ENCODE measurements around the gene ARPC1B. TPM values are rescaled to one million over a fixed set of nuclear protein-coding genes. Genes with fewer than 3 reads are reported as not detected.

The ARPC1B gene
- total and polyA plus RNA-seq, 9 of the 15 experiments (the other 6 are each of a cell fraction or from before 2014, with no cell fraction given), result 6.7 to 357 (median 211) TPM

DNA sequence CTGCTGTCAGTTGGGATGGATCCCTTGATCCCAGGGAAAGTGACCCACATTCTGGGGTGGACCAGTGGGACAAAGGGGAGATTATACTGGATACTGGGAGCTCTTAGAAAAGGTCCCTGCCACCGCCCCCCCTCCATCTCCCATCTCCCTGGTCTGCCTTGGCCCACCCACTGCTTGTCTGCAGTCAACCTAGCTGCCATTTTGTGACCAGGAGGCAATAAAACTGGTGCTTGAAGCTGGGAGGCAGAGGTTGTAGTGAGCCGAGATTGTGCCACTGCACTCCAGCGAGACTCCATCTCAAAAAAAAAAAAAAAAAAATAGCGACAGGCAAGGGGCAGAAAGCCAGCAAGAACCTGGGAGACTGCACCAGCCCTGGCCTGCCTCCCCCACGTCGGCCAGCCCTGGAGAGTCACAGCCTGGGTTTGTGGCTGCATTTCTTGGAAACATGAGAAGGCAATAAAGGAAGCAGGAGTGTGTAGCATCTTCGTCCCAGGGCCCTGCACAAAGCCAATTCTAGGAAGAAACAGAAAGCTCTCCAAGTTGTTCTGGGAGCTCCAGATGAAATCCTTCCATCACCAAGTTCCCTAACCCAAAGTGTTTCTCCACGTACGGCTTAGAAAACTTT, 4.7 kb upstream of the ARPC1B start (continued):
- TF ChIP-seq ZNF146 (CRISPR knock-in tag; IDR thresholded peaks at IDR 0.05; ENCODE audit: unreplicated experiment), result no peak
- TF ChIP-seq KDM2B (CRISPR knock-in tag; IDR thresholded peaks at IDR 0.05), result no peak
- peak in 1 of 2 experiments; percentile 25; a peak in 1 of 4 replicates for TF ChIP-seq ARNT (IDR thresholded peaks at IDR 0.05)
- no peak for TF ChIP-seq JUNB (CRISPR knock-in tag; conservative IDR thresholded peaks at IDR 0.05)
- TF ChIP-seq, protein P1, sequence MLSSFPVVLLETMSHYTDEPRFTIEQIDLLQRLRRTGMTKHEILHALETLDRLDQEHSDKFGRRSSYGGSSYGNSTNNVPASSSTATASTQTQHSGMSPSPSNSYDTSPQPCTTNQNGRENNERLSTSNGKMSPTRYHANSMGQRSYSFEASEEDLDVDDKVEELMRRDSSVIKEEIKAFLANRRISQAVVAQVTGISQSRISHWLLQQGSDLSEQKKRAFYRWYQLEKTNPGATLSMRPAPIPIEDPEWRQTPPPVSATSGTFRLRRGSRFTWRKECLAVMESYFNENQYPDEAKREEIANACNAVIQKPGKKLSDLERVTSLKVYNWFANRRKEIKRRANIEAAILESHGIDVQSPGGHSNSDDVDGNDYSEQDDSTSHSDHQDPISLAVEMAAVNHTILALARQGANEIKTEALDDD (IDR thresholded peaks at IDR 0.05), result no peak
- TF ChIP-seq KDM4B (IDR thresholded peaks at IDR 0.05; ENCODE audit: borderline replicate concordance in 2 of 2, low read depth in 1 of 2), result 0 out of 4 replicates have a peak, but pooled peaks of 1 of the 2 experiments have one; percentile 45
- TF ChIP-seq ZNF41 (CRISPR knock-in tag; conservative IDR thresholded peaks at IDR 0.05), result no peak
- TF ChIP-seq, protein P2, sequence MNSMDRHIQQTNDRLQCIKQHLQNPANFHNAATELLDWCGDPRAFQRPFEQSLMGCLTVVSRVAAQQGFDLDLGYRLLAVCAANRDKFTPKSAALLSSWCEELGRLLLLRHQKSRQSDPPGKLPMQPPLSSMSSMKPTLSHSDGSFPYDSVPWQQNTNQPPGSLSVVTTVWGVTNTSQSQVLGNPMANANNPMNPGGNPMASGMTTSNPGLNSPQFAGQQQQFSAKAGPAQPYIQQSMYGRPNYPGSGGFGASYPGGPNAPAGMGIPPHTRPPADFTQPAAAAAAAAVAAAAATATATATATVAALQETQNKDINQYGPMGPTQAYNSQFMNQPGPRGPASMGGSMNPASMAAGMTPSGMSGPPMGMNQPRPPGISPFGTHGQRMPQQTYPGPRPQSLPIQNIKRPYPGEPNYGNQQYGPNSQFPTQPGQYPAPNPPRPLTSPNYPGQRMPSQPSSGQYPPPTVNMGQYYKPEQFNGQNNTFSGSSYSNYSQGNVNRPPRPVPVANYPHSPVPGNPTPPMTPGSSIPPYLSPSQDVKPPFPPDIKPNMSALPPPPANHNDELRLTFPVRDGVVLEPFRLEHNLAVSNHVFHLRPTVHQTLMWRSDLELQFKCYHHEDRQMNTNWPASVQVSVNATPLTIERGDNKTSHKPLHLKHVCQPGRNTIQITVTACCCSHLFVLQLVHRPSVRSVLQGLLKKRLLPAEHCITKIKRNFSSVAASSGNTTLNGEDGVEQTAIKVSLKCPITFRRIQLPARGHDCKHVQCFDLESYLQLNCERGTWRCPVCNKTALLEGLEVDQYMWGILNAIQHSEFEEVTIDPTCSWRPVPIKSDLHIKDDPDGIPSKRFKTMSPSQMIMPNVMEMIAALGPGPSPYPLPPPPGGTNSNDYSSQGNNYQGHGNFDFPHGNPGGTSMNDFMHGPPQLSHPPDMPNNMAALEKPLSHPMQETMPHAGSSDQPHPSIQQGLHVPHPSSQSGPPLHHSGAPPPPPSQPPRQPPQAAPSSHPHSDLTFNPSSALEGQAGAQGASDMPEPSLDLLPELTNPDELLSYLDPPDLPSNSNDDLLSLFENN (IDR thresholded peaks at IDR 0.05; ENCODE audit: low read depth in 2 of 2, low read length in 2 of 2), result no peak
- no peak for TF ChIP-seq BCLAF1 (IDR thresholded peaks at IDR 0.05; ENCODE audit: borderline replicate concordance in 1 of 2, control insufficient read depth in 1 of 2, low read depth in 2 of 2, low read length in 1 of 2)
- TF ChIP-seq CLOCK (CRISPR knock-in tag; IDR thresholded peaks at IDR 0.05; ENCODE audit: borderline replicate concordance), result no peak
- peak; percentile 98 for TF ChIP-seq SMAD4 (CRISPR knock-in tag; conservative IDR thresholded peaks at IDR 0.05)
- no peak for TF ChIP-seq PPARD (CRISPR knock-in tag; IDR thresholded peaks at IDR 0.05)
- peak; percentile 77 for TF ChIP-seq HLTF (IDR thresholded peaks at IDR 0.05)
- TF ChIP-seq LCOR (CRISPR knock-in tag; IDR thresholded peaks at IDR 0.05), result no peak

Data from K562 (cell line).